Esophagus squamous epithelium (tissue), 5 donors: ENCODE measurements around the gene FSTL4. TPM values are rescaled to one million over a fixed set of nuclear protein-coding genes. Genes with fewer than 3 reads are reported as not detected.

Experiments used
- DNase-seq: peaks from one replicate; lab custom pipeline; 2025; lab: John Stamatoyannopoulos, UW
- H3K27ac ChIP-seq, 4 donors: fragments of 200-600 bp; sonication (generic); one replicate each; pipeline ENCODE4 v1.5.1; 2016 to 2019; ENCODE audit warnings: mild to moderate bottlenecking in 1 of 4
- H3K27me3 ChIP-seq, 4 donors: fragments of 200-600 bp; sonication (generic); 1 replicate in 3 of 4; 2 replicates in 1 of 4; pipeline versions ENCODE4 v1.5.1 to v1.6.0; 2017 to 2021; ENCODE audit warnings: antibody characterized with exemption in 1 of 4
- H3K36me3 ChIP-seq, 3 donors: fragments of 200-600 bp; sonication (generic); one replicate each; pipeline ENCODE4 v1.5.1; 2016 to 2019
- H3K4me1 ChIP-seq, 3 donors: fragments of 200-600 bp; sonication (generic); one replicate each; pipeline ENCODE4 v1.5.1; 2017 to 2019
- H3K4me3 ChIP-seq, 4 donors: fragments of 200-600 bp; sonication (generic); 1 replicate in 3 of 4; 2 replicates in 1 of 4; pipeline ENCODE4 v1.5.1; 2016 to 2019; ENCODE audit warnings: mild to moderate bottlenecking in 2 of 4, moderate library complexity in 1 of 4
- H3K9me3 ChIP-seq, 3 donors: fragments of 200-600 bp; sonication (generic); one replicate each; pipeline ENCODE4 v1.5.1; 2016 to 2019
- CTCF ChIP-seq, 6 experiments: fragments of 450-650 bp in 4 of 6; fragments of 200-600 bp in 2 of 6; sonication (generic) in 2 of 6; IDR thresholded peaks; one replicate each; pipeline ENCODE4 v1.5.1; 2016 to 2019; ENCODE audit warnings: antibody characterized with exemption in 6 of 6, mild to moderate bottlenecking in 4 of 6, moderate library complexity in 4 of 6
- POLR2A ChIP-seq, 4 donors: fragments of 450-650 bp; IDR thresholded peaks; one replicate each; pipeline ENCODE4 v1.6.1; 2017; ENCODE audit warnings: antibody characterized with exemption in 4 of 4, mild to moderate bottlenecking in 4 of 4, moderate library complexity in 3 of 4
- WGBS, 2 donors: methylation state at CpG; one replicate each; pipeline ENCODE4 v1.1.5; 2018; 5-methylcytosine and 5-hydroxymethylcytosine counted together
- intact Hi-C: fragments of 100-400 bp; cut with DNase I; formaldehyde crosslinking; loops from one replicate; pipeline ENCODE4 v1.15.0; 2022
- total RNA-seq, 4 donors: library from RNA; depleted of rRNA; stranded (reverse); fragments of >200 nt; gene quantifications; one replicate each; pipeline ENCODE4 v1.1.0, GENCODE V29; 2016
- donor health status: DM: yes; HTN: yes; CAD: no.

FSTL4 gene
- total RNA-seq, 4 donors from 2014 or later = 0.53 to 4.1 (median 1.4) TPM

DNA sequence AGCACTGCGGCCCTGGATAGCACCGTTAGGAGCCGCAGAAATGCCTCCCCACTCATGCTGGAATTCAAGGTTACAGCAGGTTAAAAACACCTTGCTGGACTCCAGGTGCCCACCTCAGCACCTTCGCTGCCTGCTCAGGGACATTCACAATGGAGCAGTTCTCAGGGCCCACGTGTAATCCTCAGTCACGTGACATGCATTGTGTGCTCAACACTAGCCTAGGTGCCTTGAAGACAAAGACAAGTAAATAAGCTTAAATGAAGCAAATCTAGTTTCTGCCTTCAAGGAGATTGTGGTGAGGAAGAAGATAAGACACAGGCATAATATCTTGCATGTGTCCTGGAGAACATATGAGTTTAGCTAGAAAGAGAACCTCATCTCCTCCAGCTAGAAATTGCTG, 82.1 kb downstream of the FSTL4 start:
- no peaks in the 10 kb centered on the region for H3K36me3 ChIP-seq
- intact Hi-C loops = no loop called here
- no peaks in the 10 kb centered on the region for H3K9me3 ChIP-seq
- no peaks in the 10 kb centered on the region for H3K4me1 ChIP-seq
- H3K27ac ChIP-seq = no peak overlapping the region
- no peaks in the 10 kb centered on the region for H3K27me3 ChIP-seq
- no peak overlapping the region for H3K4me3 ChIP-seq
- DNase-seq = no peak
- WGBS, 2 donors = 82 to 83% methylated on average over 6 of the region's 6 CpGs
- TF ChIP-seq CTCF (IDR thresholded peaks at IDR 0.05) (no peak), POLR2A (IDR thresholded peaks at IDR 0.05) (no peak)

- WGBS, 2 donors = 57 to 58% methylated on average over 2 to 3 of the region's 4 CpGs
- Histone ChIP-seq H3K27me3 (no peaks in the 10 kb centered on the region), H3K9me3 (no peaks in the 10 kb centered on the region), H3K36me3 (no peaks in the 10 kb centered on the region), H3K4me3 (no peak overlapping the region), H3K27ac (no peak overlapping the region), H3K4me1 (no peaks in the 10 kb centered on the region)
- DNase-seq = no peak
- TF ChIP-seq CTCF (IDR thresholded peaks at IDR 0.05) (no peak), POLR2A (IDR thresholded peaks at IDR 0.05) (no peak)
- intact Hi-C loops = no loop called here
Observed at GRCh38 chr5:133528841-133529240, 83.5 kb downstream of the FSTL4 start.

DNA sequence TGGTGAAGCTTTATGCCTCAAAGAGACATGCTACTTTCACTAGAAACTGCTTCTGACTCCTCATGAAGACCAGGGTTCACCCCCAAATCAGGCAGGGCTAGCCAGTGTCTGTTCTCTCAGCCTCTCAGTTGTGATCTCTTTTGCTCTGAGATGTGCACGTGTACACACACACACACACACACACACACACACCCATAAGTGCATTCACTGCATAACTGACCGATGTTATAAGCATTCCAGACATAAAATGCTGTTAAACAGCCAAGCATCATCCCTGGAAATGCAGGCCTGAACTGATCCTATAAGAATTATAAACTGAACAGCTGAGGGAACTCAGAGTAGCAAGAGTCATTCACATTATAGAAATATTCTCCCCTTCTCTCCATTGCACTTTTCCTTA, 85.0 kb downstream of the FSTL4 start:
- WGBS, 2 donors = 35 to 63% methylated on average over 1 to 2 of the region's 2 CpGs
- intact Hi-C loops = no loop called here

GRCh38 chr5:133526368-133526767, 86.0 kb downstream of the FSTL4 start:
- intact Hi-C loops = no loop called here
- no peak for TF ChIP-seq CTCF (IDR thresholded peaks at IDR 0.05)
- no peak for TF ChIP-seq POLR2A (IDR thresholded peaks at IDR 0.05)

More for the DNA sequence above, 85.0 kb downstream of the FSTL4 start:
- Histone ChIP-seq H3K36me3 (no peaks in the 10 kb centered on the region), H3K4me3 (no peak overlapping the region), H3K9me3 (no peaks in the 10 kb centered on the region), H3K27me3 (peaks cover 0 to 4% (median 0%) of the 10 kb centered on the region in 4 donors), H3K4me1 (no peaks in the 10 kb centered on the region), H3K27ac (no peak overlapping the region)
- DNase-seq = no peak
- TF ChIP-seq POLR2A (IDR thresholded peaks at IDR 0.05) = no peak
- TF ChIP-seq CTCF (IDR thresholded peaks at IDR 0.05) = no peak

DNA sequence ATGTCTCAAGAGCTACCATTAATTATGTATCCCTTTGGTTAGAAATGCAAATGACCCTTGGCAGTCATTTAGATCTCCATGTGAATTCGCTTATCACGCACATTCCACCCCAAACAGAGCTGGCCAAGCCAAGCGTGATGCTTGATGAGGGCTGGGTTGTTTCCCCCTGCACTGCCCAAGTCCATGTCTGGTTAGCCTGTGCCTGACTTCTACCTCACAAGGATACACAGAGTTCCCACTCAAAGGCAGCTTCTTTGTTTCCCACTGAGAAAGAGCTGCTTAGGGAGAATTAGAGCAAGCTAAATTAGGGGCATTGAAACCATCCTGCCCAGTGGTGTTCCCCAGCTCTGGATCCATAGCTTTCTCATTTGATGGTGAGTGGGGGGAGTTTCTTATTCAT, 87.2 kb downstream of the FSTL4 start:
- no peak overlapping the region for H3K4me3 ChIP-seq
- DNase-seq = no peak
- no peaks in the 10 kb centered on the region for H3K36me3 ChIP-seq
- TF ChIP-seq POLR2A (IDR thresholded peaks at IDR 0.05) (no peak), CTCF (IDR thresholded peaks at IDR 0.05) (no peak)
- no peaks in the 10 kb centered on the region for H3K9me3 ChIP-seq
- intact Hi-C loops = no loop called here
- peaks cover 0 to 4% (median 0%) of the 10 kb centered on the region in 4 donors for H3K27me3 ChIP-seq
- 78 to 88% methylated on average over 3 of the region's 3 CpGs for WGBS, 2 donors
- no peaks in the 10 kb centered on the region for H3K4me1 ChIP-seq
- no peak overlapping the region for H3K27ac ChIP-seq

More at GRCh38 chr5:133526368-133526767, 86.0 kb downstream of the FSTL4 start:
- peaks cover 0 to 4% (median 0%) of the 10 kb centered on the region in 4 donors for H3K27me3 ChIP-seq
- H3K36me3 ChIP-seq = no peaks in the 10 kb centered on the region
- DNase-seq = no peak
- H3K4me3 ChIP-seq = no peak overlapping the region
- no peaks in the 10 kb centered on the region for H3K4me1 ChIP-seq
- no peak overlapping the region for H3K27ac ChIP-seq
- WGBS, 2 donors = 91 to 92% methylated on average over 7 of the region's 7 CpGs
- no peaks in the 10 kb centered on the region for H3K9me3 ChIP-seq
